GM18526 (cell line): ENCODE measurements around the gene FBXO34.

Source experiments
- POLR2A ChIP-seq: IDR thresholded peaks from 3 replicates; pipeline ENCODE4 v1.6.1; 2011; ENCODE audit not compliant: insufficient read length; ENCODE audit errors: extremely low read depth

The FBXO34 gene

GRCh38 chr14:55265197-55265596 is 6.0 kb upstream of the FBXO34 start:
- no peak for TF ChIP-seq POLR2A

- no peak for TF ChIP-seq POLR2A
Observed at GRCh38 chr14:55267820-55268219, 3.4 kb upstream of the FBXO34 start.

- TF ChIP-seq POLR2A = no peak
Observed at GRCh38 chr14:55271572-55272298, 514 bp downstream of the FBXO34 start.

- TF ChIP-seq POLR2A = no peak
Observed at GRCh38 chr14:55272387-55272786, 1.2 kb downstream of the FBXO34 start.

GRCh38 chr14:55272922-55273321 is 1.7 kb downstream of the FBXO34 start:
- no peak for TF ChIP-seq POLR2A

DNA sequence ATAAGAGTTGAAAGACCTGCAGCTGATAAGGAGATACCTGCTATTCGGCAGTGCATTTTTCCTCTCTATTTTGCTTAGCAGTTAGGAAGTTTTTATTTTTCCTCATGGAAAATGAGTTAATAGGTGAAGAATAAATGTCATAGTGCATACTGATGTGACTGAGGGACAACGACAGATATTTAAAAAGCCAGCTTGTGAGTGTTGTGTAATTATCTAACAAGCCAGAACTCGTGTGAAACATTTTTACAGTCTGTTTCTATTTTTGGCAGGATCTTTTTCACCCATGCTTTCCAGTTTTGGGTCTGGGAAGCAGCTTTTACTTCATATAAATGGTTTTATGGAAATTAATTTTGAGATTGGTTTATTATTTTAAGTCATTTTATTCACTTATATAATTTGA is 2.9 kb downstream of the FBXO34 start:
- no peak for TF ChIP-seq POLR2A

DNA sequence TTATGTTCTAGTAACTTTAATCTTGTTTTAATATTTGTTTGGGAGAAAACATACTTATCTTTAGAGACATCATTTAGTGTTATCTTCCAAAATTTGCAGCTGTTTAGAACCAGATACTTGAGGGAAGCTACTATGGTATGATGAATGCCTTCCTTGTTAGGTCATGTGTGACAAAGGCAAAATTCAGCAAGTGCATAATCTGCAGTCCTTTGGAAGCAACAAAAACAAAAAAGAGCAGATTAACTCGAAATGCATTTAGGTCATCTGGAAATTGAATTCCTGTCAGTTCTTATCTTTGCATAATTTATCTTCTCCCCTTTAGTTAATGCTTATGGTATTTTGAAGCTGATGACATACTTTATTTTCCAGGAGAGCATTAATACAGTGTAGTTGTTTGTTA is 3.5 kb downstream of the FBXO34 start:
- TF ChIP-seq POLR2A = no peak

DNA sequence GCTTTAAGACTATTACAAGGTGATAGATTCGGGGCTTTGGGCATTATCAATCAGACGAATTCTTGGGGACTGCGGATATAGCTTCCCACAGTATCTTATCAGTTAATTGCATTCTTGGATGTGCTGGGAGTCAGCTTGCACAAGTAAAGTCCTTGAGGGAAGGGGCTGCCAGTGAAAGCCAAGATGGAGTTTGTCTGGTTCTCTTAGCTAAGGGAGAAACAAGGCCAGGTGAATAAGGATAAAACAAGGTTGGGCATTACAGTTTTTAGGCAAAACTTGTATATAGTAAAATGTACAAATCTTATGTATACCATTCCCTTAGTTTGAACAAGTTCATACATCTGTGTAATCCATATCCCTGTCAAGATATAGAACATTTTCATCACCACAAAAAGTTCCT is 5.5 kb downstream of the FBXO34 start:
- TF ChIP-seq POLR2A = no peak

GRCh38 chr14:55277972-55278740 is 6.9 kb downstream of the FBXO34 start:
- TF ChIP-seq POLR2A = no peak

DNA sequence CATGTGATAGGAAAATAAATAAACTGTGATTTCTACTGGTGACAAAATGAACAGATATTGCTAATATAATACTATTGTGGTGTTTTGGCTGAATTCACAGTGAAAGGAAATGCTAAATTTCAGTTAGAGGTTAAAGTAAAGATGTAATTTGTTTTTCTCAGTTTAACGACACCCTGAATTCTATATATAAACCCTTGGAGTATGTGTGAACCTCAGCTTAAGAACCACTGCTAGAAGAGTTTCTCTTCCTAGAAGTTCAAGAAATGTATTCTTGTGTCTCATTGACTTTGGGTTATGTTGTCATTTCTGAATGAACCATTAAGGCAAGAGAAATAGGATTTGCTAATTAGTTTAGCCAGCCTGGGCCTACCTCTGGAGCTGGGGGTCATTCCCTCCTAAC is 8.2 kb downstream of the FBXO34 start:
- TF ChIP-seq POLR2A = no peak

- no peak for TF ChIP-seq POLR2A
Observed at GRCh38 chr14:55281316-55281839, 10.2 kb downstream of the FBXO34 start.

GRCh38 chr14:55285048-55285652 is 13.9 kb downstream of the FBXO34 start:
- TF ChIP-seq POLR2A = no peak

GRCh38 chr14:55288439-55288838 is 17.2 kb downstream of the FBXO34 start:
- no peak for TF ChIP-seq POLR2A

GRCh38 chr14:55291480-55292081 is 20.4 kb downstream of the FBXO34 start:
- TF ChIP-seq POLR2A = no peak

- TF ChIP-seq POLR2A = no peak
Observed at GRCh38 chr14:55294603-55295002, 23.4 kb downstream of the FBXO34 start.
